NCI-H774 (cell line): ENCODE measurements around the gene SSBP3.
"Not testable (repeated sequence)": the region's sequence is repeated elsewhere in the genome, so short reads cannot be mapped to it uniquely, and the experiment has no call there.

ENCODE experiments used
- DNase-seq: peaks from one replicate; lab custom pipeline; 2025; lab: John Stamatoyannopoulos, UW

SSBP3 gene

GRCh38 chr1:54348700-54349021 lies 57.5 kb downstream of the SSBP3 start:
- DNase-seq: no peak

GRCh38 chr1:54347955-54348699 lies 58.1 kb downstream of the SSBP3 start:
- DNase-seq: peak; percentile 51

GRCh38 chr1:54347261-54347954 lies 58.8 kb downstream of the SSBP3 start:
- DNase-seq: no peak

- not testable (repeated sequence) for DNase-seq
Measured at GRCh38 chr1:54345548-54345947, 60.6 kb downstream of the SSBP3 start.

- DNase-seq: no peak
Measured at GRCh38 chr1:54345116-54345515, 61.1 kb downstream of the SSBP3 start.

- DNase-seq: no peak
Measured at GRCh38 chr1:54342742-54343687, 63.2 kb downstream of the SSBP3 start.

GRCh38 chr1:54342288-54342687 lies 63.9 kb downstream of the SSBP3 start:
- no peak for DNase-seq

- no peak for DNase-seq
Measured at GRCh38 chr1:54341763-54342162, 64.4 kb downstream of the SSBP3 start.

- DNase-seq: no peak
Measured at GRCh38 chr1:54340878-54341277, 65.3 kb downstream of the SSBP3 start.

GRCh38 chr1:54340434-54340833 lies 65.8 kb downstream of the SSBP3 start:
- DNase-seq: no peak

GRCh38 chr1:54339126-54339525 lies 67.1 kb downstream of the SSBP3 start:
- no peak for DNase-seq

GRCh38 chr1:54338464-54338863 lies 67.7 kb downstream of the SSBP3 start:
- no peak for DNase-seq

GRCh38 chr1:54337928-54338327 lies 68.3 kb downstream of the SSBP3 start:
- peak; percentile 60 for DNase-seq

GRCh38 chr1:54337034-54337433 lies 69.2 kb downstream of the SSBP3 start:
- DNase-seq: no peak

GRCh38 chr1:54336116-54336515 lies 70.1 kb downstream of the SSBP3 start:
- DNase-seq: no peak

- no peak for DNase-seq
Measured at GRCh38 chr1:54335755-54336108, 70.5 kb downstream of the SSBP3 start.

- DNase-seq: no peak
Measured at GRCh38 chr1:54335011-54335754, 71.0 kb downstream of the SSBP3 start.

- no peak for DNase-seq
Measured at GRCh38 chr1:54332781-54333585, 73.2 kb downstream of the SSBP3 start.

- DNase-seq: no peak
Measured at GRCh38 chr1:54331843-54332463, 74.2 kb downstream of the SSBP3 start.

- no peak for DNase-seq
Measured at GRCh38 chr1:54331091-54331772, 75.0 kb downstream of the SSBP3 start.
